ENCODE results near the gene KIF20A. TPM values are rescaled to one million over a fixed set of nuclear protein-coding genes. Genes with fewer than 3 reads are reported as not detected.

KIF20A gene
- total RNA-seq, 1 experiment from 2014 or later, result 74.2 TPM

GRCh38 chr5:138169124-138169523 lies 9.8 kb upstream of the KIF20A start:
- RAD21 ChIA-PET (ENCODE audit: low non-redundant PET in 1 of 2, low total read pairs in 2 of 2, uncharacterized antibody in 2 of 2, unreplicated experiment in 2 of 2), result no interaction called here
- ATAC-seq (no peak), DNase-seq (ENCODE audit: low read depth, low spot score) (no peak)
- Histone ChIP-seq H4K20me1 (ENCODE audit: insufficient read depth) (no peaks in the 10 kb centered on the region), H3K9me2 (ENCODE audit: insufficient read depth) (no peaks in the 10 kb centered on the region), H3K36me3 (ENCODE audit: control insufficient read depth in 1 of 2, insufficient read depth in 2 of 2, low read length in 2 of 2) (peaks cover 74 to 80% of the 10 kb centered on the region in 2 experiments), H3K27me3 (ENCODE audit: insufficient read depth, low read length) (no peaks in the 10 kb centered on the region), H3K79me2 (ENCODE audit: insufficient read depth, low read length) (peaks cover 14% of the 10 kb centered on the region), H3K27ac (ENCODE audit: low read depth, low read length) (no peak overlapping the region), H3K9ac (ENCODE audit: low read length) (no peak overlapping the region), H3K9me3 (ENCODE audit: control insufficient read depth in 1 of 2, insufficient read depth in 1 of 2, low read depth in 1 of 2, low read length in 2 of 2) (no peaks in the 10 kb centered on the region), H3K4me3 (replicated peaks in 1 of 2; ENCODE audit: low read depth in 1 of 2, low read length in 2 of 2) (no peak overlapping the region), H3K4me1 (ENCODE audit: control insufficient read depth in 1 of 2, insufficient read depth in 2 of 2, low read length in 2 of 2) (no peaks in the 10 kb centered on the region), H3K4me2 (ENCODE audit: low read length) (no peak overlapping the region), H2AFZ (ENCODE audit: low read depth, low read length, poor library complexity, severe bottlenecking) (no peak overlapping the region)
- intact Hi-C loops (cut with micrococcal nuclease), result no loop called here
- POLR2A ChIA-PET, result no interaction called here
- TF ChIP-seq RAD21 (IDR thresholded peaks at IDR 0.05; ENCODE audit: low read depth) (no peak), CTCF (IDR thresholded peaks at IDR 0.05 in 2 of 3, conservative IDR thresholded peaks at IDR 0.05 in 1 of 3; ENCODE audit: borderline replicate concordance in 1 of 3, insufficient read depth in 1 of 3, low read depth in 2 of 3, low read length in 2 of 3) (no peak), EGR1 (IDR thresholded peaks at IDR 0.05; ENCODE audit: low read depth) (no peak), JUND (IDR thresholded peaks at IDR 0.05) (no peak), YY1 (IDR thresholded peaks at IDR 0.05; ENCODE audit: extremely low read depth, insufficient replicate concordance, low read depth, low read length) (no peak), SP1 (IDR thresholded peaks at IDR 0.05; ENCODE audit: low read depth) (no peak), SIN3A (IDR thresholded peaks at IDR 0.05; ENCODE audit: low read depth) (no peak), FOSL1 (IDR thresholded peaks at IDR 0.05; ENCODE audit: low read depth) (no peak), MAX (IDR thresholded peaks at IDR 0.05) (no peak)
- BruUV-seq (replicated peaks), result no TSS peak
- CTCF ChIA-PET, result no interaction called here

- ATAC-seq (no peak), DNase-seq (ENCODE audit: low read depth, low spot score) (no peak)
- Histone ChIP-seq H3K79me2 (ENCODE audit: insufficient read depth, low read length) (peaks cover 21% of the 10 kb centered on the region), H4K20me1 (ENCODE audit: insufficient read depth) (no peaks in the 10 kb centered on the region), H3K27ac (ENCODE audit: low read depth, low read length) (no peak overlapping the region), H3K36me3 (ENCODE audit: control insufficient read depth in 1 of 2, insufficient read depth in 2 of 2, low read length in 2 of 2) (peaks cover 63 to 76% of the 10 kb centered on the region in 2 experiments), H3K9me3 (ENCODE audit: control insufficient read depth in 1 of 2, insufficient read depth in 1 of 2, low read depth in 1 of 2, low read length in 2 of 2) (no peaks in the 10 kb centered on the region), H3K27me3 (ENCODE audit: insufficient read depth, low read length) (no peaks in the 10 kb centered on the region), H3K9me2 (ENCODE audit: insufficient read depth) (no peaks in the 10 kb centered on the region), H3K4me3 (replicated peaks in 1 of 2; ENCODE audit: low read depth in 1 of 2, low read length in 2 of 2) (no peak overlapping the region), H3K9ac (ENCODE audit: low read length) (no peak overlapping the region), H3K4me1 (ENCODE audit: control insufficient read depth in 1 of 2, insufficient read depth in 2 of 2, low read length in 2 of 2) (no peaks in the 10 kb centered on the region), H3K4me2 (ENCODE audit: low read length) (no peak overlapping the region), H2AFZ (ENCODE audit: low read depth, low read length, poor library complexity, severe bottlenecking) (no peak overlapping the region)
- intact Hi-C loops (cut with micrococcal nuclease), result no loop called here
- BruUV-seq (replicated peaks), result no TSS peak
- ChIA-PET RAD21 (ENCODE audit: low non-redundant PET in 1 of 2, low total read pairs in 2 of 2, uncharacterized antibody in 2 of 2, unreplicated experiment in 2 of 2) (no interaction called here), POLR2A (no interaction called here), CTCF (no interaction called here)
- TF ChIP-seq POLR2AphosphoS5 (IDR thresholded peaks at IDR 0.05; ENCODE audit: low read depth, low read length) (no peak), SIN3A (IDR thresholded peaks at IDR 0.05; ENCODE audit: low read depth) (no peak), EZH2phosphoT487 (IDR thresholded peaks at IDR 0.05; ENCODE audit: borderline replicate concordance) (no peak), ZBTB33 (IDR thresholded peaks at IDR 0.05; ENCODE audit: extremely low read depth, insufficient replicate concordance, low read length) (no peak), POLR2A (IDR thresholded peaks at IDR 0.05; ENCODE audit: borderline replicate concordance, extremely low read depth, insufficient read depth, insufficient read length) (no peak), JUND (IDR thresholded peaks at IDR 0.05) (no peak), CEBPB (IDR thresholded peaks at IDR 0.05; ENCODE audit: low read depth) (no peak)
Measured at GRCh38 chr5:138170299-138170698, 8.6 kb upstream of the KIF20A start.

Measured in HCT116 (cell line).